GM10248 (cell line): ENCODE data around the gene ZMIZ1.
"Not testable (repeated sequence)": the region's sequence is repeated elsewhere in the genome, so short reads cannot be mapped to it uniquely, and the experiment has no call there.

Experiments used
- CTCF ChIA-PET: fragments of 300-600 bp; sonication (Branson Sonifier 250); formaldehyde crosslinking; extraction: SDS; loops from one replicate; lab custom pipeline; 2021; ENCODE audit warnings: antibody characterized with exemption; lab: Yijun Ruan, JAX
- POLR2A ChIA-PET: fragments of 350-650 bp; sonication (Branson Sonifier 250); formaldehyde crosslinking; extraction: SDS; loops from one replicate; lab custom pipeline; 2020; ENCODE audit warnings: antibody characterized with exemption; lab: Yijun Ruan, JAX
- DNase-seq: peaks from one replicate; pipeline ENCODE4 v3.0.0; 2012; ENCODE audit errors: extremely low spot score
- TF ChIP-seq, protein P1 (sequence below): IDR thresholded peaks from 2 replicates; pipeline ENCODE4 v1.5.1; 2012; ENCODE audit warnings: mild to moderate bottlenecking, low read depth; ENCODE audit errors: extremely low read depth, missing control alignments, control extremely low read depth

The ZMIZ1 gene

DNA sequence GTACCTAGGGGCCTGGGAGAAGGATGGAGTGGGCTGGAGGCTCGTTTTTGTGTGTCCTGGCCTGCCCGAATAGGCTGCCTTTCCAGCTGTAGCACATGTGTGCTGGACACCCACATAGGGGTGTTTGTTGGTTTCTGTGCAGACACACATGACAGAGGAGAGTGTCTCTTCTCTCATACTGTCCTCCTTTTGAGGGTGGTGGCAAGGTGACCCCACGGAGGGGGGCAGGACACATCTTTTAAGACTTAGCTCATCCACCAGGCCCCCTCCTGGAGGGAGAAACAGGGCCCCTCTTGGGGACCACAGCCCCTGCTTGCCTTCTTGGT, 206.3 kb downstream of the ZMIZ1 start:
- ChIA-PET CTCF (interaction anchor here (0.9 to 1.4 kb wide), 5 partner anchors 8 to 99 kb away, joined by 3 to 5 read pairs (median 4); no protein-coding TSS in a partner anchor), POLR2A (no interaction called here)
- no peak for DNase-seq
- TF ChIP-seq, protein P1, sequence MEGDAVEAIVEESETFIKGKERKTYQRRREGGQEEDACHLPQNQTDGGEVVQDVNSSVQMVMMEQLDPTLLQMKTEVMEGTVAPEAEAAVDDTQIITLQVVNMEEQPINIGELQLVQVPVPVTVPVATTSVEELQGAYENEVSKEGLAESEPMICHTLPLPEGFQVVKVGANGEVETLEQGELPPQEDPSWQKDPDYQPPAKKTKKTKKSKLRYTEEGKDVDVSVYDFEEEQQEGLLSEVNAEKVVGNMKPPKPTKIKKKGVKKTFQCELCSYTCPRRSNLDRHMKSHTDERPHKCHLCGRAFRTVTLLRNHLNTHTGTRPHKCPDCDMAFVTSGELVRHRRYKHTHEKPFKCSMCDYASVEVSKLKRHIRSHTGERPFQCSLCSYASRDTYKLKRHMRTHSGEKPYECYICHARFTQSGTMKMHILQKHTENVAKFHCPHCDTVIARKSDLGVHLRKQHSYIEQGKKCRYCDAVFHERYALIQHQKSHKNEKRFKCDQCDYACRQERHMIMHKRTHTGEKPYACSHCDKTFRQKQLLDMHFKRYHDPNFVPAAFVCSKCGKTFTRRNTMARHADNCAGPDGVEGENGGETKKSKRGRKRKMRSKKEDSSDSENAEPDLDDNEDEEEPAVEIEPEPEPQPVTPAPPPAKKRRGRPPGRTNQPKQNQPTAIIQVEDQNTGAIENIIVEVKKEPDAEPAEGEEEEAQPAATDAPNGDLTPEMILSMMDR, result no peak

DNA sequence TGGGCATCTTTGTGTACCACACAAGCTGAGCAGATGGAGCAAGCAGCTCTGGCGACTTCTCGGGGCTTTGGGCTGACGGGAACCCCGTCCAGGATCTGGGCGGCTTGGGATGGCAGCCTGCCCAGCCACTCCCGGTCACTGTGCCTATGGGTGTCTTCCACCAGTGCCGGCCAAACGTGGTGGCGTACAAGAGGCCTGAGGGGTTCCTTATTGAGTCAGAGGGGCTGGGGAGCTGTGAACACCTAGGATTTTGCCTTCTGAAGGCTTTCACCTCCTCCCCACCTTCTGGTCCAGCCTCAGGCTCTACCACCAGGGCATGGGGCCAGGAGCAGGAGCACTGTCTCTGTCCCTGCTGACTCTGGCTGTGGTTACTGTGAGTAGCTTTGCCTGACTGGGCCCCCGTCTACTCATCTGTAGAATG, 206.7 kb downstream of the ZMIZ1 start:
- POLR2A ChIA-PET, result no interaction called here
- DNase-seq, result no peak
- CTCF ChIA-PET, result interaction anchor here (0.9 to 1.4 kb wide), 5 partner anchors 8 to 99 kb away, joined by 3 to 5 read pairs (median 4); no protein-coding TSS in a partner anchor
- TF ChIP-seq, protein P1, result no peak

DNA sequence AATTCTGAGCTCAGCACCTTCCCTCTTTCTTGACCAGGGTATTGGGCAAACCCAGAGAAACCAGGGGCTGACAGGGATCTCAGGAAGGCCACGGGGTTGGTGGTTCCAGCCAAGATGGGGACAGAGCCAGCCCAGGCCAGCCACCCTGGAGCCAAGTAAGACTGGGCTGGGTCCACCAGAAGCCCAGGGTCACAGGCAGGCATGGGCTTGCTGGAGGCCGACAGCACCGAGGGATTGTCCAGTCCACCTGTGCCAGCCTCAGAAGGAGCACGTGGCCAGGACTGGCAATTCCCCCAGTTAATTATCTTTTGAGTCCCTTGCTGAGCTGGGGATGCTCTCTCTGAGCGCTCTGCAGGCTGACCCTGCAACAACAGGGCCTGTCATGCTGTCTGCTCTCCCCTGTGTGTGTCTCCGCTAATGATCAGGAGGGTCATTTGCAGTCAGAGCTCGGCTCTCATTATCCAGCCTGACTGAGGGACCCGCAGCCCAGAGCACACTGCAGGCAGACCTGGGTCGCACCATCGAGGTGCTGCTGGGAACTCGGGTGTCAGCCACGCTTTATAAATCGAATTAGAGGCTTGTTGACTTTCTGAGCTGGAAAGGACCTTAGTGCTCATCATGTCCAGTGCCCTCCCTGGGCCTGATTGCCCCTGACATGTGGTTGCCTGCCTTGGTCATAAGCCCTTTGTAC, 209.0 kb downstream of the ZMIZ1 start:
- ChIA-PET CTCF (interaction anchor here (1.0 to 1.4 kb wide), 3 partner anchors 15 to 28 kb away, joined by 3 read pairs; no protein-coding TSS in a partner anchor), POLR2A (interaction anchor here (0.6 kb wide), 1 partner anchor 1264 kb away, joined by 3 read pairs; no protein-coding TSS in a partner anchor)
- DNase-seq, result no peak
- TF ChIP-seq, protein P1, result no peak

DNA sequence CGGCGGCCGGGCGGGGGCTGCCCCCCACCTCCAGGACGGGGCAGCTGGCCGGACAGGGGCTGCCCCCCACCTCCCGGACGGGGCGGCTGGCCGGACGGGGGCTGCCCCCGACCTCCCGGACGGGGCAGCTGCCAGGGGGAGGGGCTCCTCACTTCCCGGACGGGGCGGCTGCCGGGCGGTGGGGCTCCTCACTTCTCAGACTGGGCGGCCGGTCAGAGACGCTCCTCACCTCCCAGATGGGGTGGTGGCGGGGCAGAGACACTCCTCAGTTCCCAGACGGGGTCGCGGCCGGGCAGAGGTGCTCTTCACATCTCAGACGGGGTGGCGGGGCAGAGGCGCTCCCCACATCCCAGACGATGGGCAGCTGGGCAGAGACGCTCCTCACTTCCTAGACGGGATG, 210.3 kb downstream of the ZMIZ1 start:
- CTCF ChIA-PET, DNase-seq, POLR2A ChIA-PET: not testable (repeated sequence)

DNA sequence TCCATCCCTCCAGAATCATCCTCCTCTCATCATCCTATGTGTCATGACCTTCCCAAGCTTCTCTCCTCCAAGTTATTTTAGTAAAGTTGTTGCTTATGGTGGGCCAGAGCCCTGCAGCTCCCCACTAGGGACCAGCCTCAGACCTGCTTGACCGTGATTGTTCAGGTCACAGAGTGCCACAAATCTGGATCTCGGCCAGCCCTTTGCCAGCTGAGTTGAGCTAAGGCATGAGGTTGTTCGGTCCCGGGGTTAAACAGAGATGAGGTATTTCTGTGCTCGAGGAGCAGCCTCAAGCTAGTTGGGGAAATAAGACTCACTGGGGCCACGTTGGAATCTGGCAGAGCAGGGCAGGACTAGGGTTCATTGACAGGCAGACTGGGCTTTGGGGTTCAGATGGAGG, 212.2 kb downstream of the ZMIZ1 start:
- ChIA-PET CTCF (interaction anchor here (0.7 to 2.1 kb wide), 7 partner anchors 8 to 86 kb away, joined by 3 to 7 read pairs (median 4); no protein-coding TSS in a partner anchor), POLR2A (no interaction called here)
- DNase-seq, result no peak
- TF ChIP-seq, protein P1, result no peak

DNA sequence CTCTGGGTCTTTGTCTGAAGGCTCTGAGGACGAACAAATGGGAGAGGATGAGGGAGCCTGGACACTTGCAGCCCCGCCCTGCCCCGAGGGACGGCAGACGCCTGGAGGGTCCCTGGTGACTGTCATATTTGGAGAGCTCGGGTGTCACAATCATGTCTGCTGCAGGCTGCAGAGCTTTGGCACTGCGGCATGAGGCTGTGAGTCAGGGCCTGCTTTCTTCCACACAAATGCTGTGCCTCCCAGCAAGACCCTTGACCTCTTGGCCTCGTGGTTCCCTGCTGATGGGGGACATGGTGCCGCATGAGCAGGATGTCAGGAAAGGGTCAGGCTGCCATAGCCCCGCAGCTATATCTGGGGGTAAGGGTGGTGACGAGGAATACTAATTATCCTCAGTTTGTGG, 213.6 kb downstream of the ZMIZ1 start:
- TF ChIP-seq, protein P1, result no peak
- DNase-seq, result no peak
- POLR2A ChIA-PET, result no interaction called here
- CTCF ChIA-PET, result interaction anchor here (0.8 to 2.1 kb wide), 5 partner anchors 9 to 33 kb away, joined by 3 to 7 read pairs (median 6); no protein-coding TSS in a partner anchor

DNA sequence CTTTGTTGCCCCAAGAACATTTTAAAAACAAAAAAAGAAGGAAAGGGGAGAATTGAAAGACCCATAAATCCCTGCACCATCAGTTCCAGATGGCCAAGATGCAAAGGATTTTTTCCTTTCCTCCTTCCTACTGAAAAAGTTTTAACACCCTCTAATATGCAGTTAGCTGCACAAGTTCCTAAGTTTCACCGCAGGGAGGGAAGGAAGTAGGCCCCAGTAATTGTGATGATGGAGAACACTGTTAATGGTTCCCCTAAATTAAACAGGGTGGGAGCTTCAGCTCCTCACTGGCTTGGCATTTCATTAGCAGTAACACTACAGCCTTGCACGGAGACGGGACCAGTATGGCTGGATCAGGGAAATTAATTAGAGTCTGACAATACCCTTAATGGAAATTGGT, 214.8 kb downstream of the ZMIZ1 start:
- CTCF ChIA-PET, result interaction anchor here (1.1 to 3.8 kb wide), 7 partner anchors 8 to 39 kb away, joined by 3 to 18 read pairs (median 3); no protein-coding TSS in a partner anchor
- TF ChIP-seq, protein P1, result no peak
- POLR2A ChIA-PET, result interaction anchor here (1.0 kb wide), 1 partner anchor 35 kb away, joined by 4 read pairs; no protein-coding TSS in a partner anchor
- no peak for DNase-seq
